GM23338 (cell line): ENCODE measurements around the gene DERA.

Source experiments
- ZNF114 ChIP-seq: fragments of 250-450 bp; sonication (Bioruptor Pico); IDR thresholded peaks from 2 replicates; pipeline ENCODE4 v1.5.0; 2020; ENCODE audit warnings: mild to moderate bottlenecking, moderate library complexity
- TF ChIP-seq, protein P1 (sequence below), 2 experiments: fragments of 200-600 bp in 1 of 2; sonication (generic) in 1 of 2; conservative IDR thresholded peaks; 2 replicates each; pipeline versions ENCODE4 v1.5.1 to v1.6.1; 2016 to 2017; ENCODE audit warnings: antibody characterized with exemption in 2 of 2, low read depth in 2 of 2, mild to moderate bottlenecking in 2 of 2, moderate library complexity in 1 of 2

GRCh38 chr12:16012117-16012516, 101.0 kb downstream of the DERA start:
- TF ChIP-seq, protein P1, sequence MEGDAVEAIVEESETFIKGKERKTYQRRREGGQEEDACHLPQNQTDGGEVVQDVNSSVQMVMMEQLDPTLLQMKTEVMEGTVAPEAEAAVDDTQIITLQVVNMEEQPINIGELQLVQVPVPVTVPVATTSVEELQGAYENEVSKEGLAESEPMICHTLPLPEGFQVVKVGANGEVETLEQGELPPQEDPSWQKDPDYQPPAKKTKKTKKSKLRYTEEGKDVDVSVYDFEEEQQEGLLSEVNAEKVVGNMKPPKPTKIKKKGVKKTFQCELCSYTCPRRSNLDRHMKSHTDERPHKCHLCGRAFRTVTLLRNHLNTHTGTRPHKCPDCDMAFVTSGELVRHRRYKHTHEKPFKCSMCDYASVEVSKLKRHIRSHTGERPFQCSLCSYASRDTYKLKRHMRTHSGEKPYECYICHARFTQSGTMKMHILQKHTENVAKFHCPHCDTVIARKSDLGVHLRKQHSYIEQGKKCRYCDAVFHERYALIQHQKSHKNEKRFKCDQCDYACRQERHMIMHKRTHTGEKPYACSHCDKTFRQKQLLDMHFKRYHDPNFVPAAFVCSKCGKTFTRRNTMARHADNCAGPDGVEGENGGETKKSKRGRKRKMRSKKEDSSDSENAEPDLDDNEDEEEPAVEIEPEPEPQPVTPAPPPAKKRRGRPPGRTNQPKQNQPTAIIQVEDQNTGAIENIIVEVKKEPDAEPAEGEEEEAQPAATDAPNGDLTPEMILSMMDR (conservative IDR thresholded peaks at IDR 0.05; ENCODE audit: low read depth in 2 of 2) = no peak
- TF ChIP-seq ZNF114 (CRISPR knock-in tag) = no peak
